RWPE1 (cell line): ENCODE measurements around the gene UBAP1.
"Not testable (repeated sequence)": the region's sequence is repeated elsewhere in the genome, so short reads cannot be mapped to it uniquely, and the experiment has no call there.

Experiments
- CTCF ChIA-PET: fragments of 350-600 bp; sonication (Branson Sonifier 250); formaldehyde crosslinking; extraction: SDS; loops from one replicate; lab custom pipeline; 2021; lab: Yijun Ruan, JAX
- POLR2A ChIA-PET: fragments of 400-600 bp; formaldehyde crosslinking; extraction: SDS; loops from one replicate; lab custom pipeline; 2020; ENCODE audit warnings: antibody characterized with exemption; ENCODE audit not compliant: low non-redundant PET; lab: Yijun Ruan, JAX
- DNase-seq: peaks from one replicate; pipeline ENCODE4 v3.0.0; 2012; ENCODE audit warnings: low spot score
- H3K27ac ChIP-seq: fragments of 450-650 bp; 2 replicates; pipeline ENCODE4 v1.5.1; 2017
- CTCF ChIP-seq: fragments of 450-650 bp; conservative IDR thresholded peaks from 2 replicates; pipeline ENCODE4 v1.5.1; 2017; ENCODE audit warnings: low read depth, mild to moderate bottlenecking

The UBAP1 gene

GRCh38 chr9:34271265-34272006 lies 92.6 kb downstream of the UBAP1 start:
- POLR2A ChIA-PET, result no interaction called here
- no peak overlapping the region for H3K27ac ChIP-seq
- no peak for TF ChIP-seq CTCF
- CTCF ChIA-PET, result no interaction called here
- DNase-seq, result no peak

- H3K27ac ChIP-seq, result no peak overlapping the region
- DNase-seq, result no peak
- ChIA-PET POLR2A (no interaction called here), CTCF (no interaction called here)
- TF ChIP-seq CTCF, result no peak
Measured at GRCh38 chr9:34272101-34272541, 93.3 kb downstream of the UBAP1 start.

GRCh38 chr9:34273588-34273987 lies 94.7 kb downstream of the UBAP1 start:
- H3K27ac ChIP-seq, CTCF ChIA-PET, DNase-seq, POLR2A ChIA-PET: not testable (repeated sequence)

- ChIA-PET POLR2A (no interaction called here), CTCF (interaction anchor here (0.6 kb wide), 1 partner anchor 17 kb away, joined by 5 read pairs; no protein-coding TSS in a partner anchor)
- no peak for TF ChIP-seq CTCF
- no peak overlapping the region for H3K27ac ChIP-seq
- DNase-seq, result no peak
Measured at GRCh38 chr9:34275811-34276210, 97.0 kb downstream of the UBAP1 start.

GRCh38 chr9:34276772-34277171 lies 97.9 kb downstream of the UBAP1 start:
- ChIA-PET CTCF (no interaction called here), POLR2A (no interaction called here)
- no peak overlapping the region for H3K27ac ChIP-seq
- TF ChIP-seq CTCF, result no peak
- DNase-seq, result no peak

- DNase-seq, result peak; percentile 35
- ChIA-PET CTCF (no interaction called here), POLR2A (no interaction called here)
- no peak overlapping the region for H3K27ac ChIP-seq
- no peak for TF ChIP-seq CTCF
Measured at GRCh38 chr9:34279411-34279810, 100.6 kb downstream of the UBAP1 start.

- H3K27ac ChIP-seq, result no peak overlapping the region
- no peak for TF ChIP-seq CTCF
- ChIA-PET POLR2A (no interaction called here), CTCF (interaction anchor here (0.8 kb wide), 1 partner anchor 15 kb away, joined by 3 read pairs; no protein-coding TSS in a partner anchor)
- DNase-seq, result no peak
Measured at GRCh38 chr9:34282096-34282495, 103.3 kb downstream of the UBAP1 start.
